GM12891 (cell line): ENCODE measurements around the gene NCOR1.

Experiments
- POLR2A ChIP-seq: IDR thresholded peaks from 2 replicates; pipeline ENCODE4 v1.6.1; 2011; ENCODE audit warnings: low read depth, low read length, control low read depth
- POLR2AphosphoS5 ChIP-seq: IDR thresholded peaks from 2 replicates; pipeline ENCODE4 v1.6.1; 2011; ENCODE audit warnings: low read depth, low read length, control low read depth
- TAF1 ChIP-seq: IDR thresholded peaks from 2 replicates; pipeline ENCODE4 v1.6.1; 2011; ENCODE audit warnings: low read depth, low read length, control low read depth

GRCh38 chr17:16251043-16251442 is 35.7 kb upstream of the NCOR1 start:
- no peak for TF ChIP-seq POLR2A
- TF ChIP-seq POLR2AphosphoS5 = no peak
- TF ChIP-seq TAF1 = no peak
